Endothelial cell of umbilical vein (primary cell): ENCODE measurements around the gene CWC27.

Experiments used
- CTCF ChIP-seq, 2 donors: IDR thresholded peaks; 1 replicate in 1 of 2; 2 replicates in 1 of 2; pipeline ENCODE4 v1.5.1; 2011; ENCODE audit warnings: low read length in 2 of 2, mild to moderate bottlenecking in 2 of 2, moderate library complexity in 2 of 2, control low read depth in 1 of 2, inconsistent platforms in 1 of 2, low read depth in 1 of 2; ENCODE audit not compliant: insufficient read depth in 1 of 2; ENCODE audit errors: extremely low read depth in 1 of 2
- EZH2 ChIP-seq: IDR thresholded peaks from 2 replicates; pipeline ENCODE4 v1.6.1; 2012; ENCODE audit warnings: borderline replicate concordance, low read depth, mild to moderate bottlenecking, moderate library complexity, low read length, inconsistent platforms; ENCODE audit not compliant: severe bottlenecking
- POLR2A ChIP-seq: IDR thresholded peaks from 2 replicates; pipeline ENCODE4 v1.6.1; 2012; ENCODE audit warnings: low read depth, mild to moderate bottlenecking, control low read depth, low read length
- POLR2AphosphoS5 ChIP-seq: IDR thresholded peaks from 2 replicates; pipeline ENCODE4 v1.6.1; 2012; ENCODE audit warnings: low read depth, mild to moderate bottlenecking, control low read depth, low read length, moderate library complexity; ENCODE audit not compliant: insufficient read depth

DNA sequence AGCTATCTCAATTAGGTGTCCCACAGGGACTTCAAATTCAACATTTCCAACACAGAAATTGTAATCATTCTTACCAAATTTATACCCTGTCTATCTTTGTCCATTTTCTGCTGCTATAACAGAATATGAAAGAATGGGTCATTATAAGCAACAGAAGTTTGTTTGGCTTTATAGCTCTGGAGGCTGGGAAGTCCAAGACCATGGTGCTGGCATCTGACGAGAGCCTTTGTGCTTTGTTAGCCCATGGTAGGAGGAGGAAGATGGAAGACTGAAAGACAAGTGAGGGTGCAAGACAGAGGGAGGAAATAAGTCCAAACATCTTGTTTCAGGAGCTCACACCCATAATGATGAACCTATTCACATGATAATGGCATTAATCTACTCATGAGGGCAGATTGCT lies 72.2 kb downstream of the CWC27 start:
- TF ChIP-seq POLR2A: no peak
- TF ChIP-seq CTCF (IDR thresholded peaks at IDR 0.05; ENCODE audit: extremely low read depth in 1 of 2, insufficient read depth in 1 of 2, low read depth in 1 of 2, low read length in 2 of 2): no peak
- TF ChIP-seq POLR2AphosphoS5: no peak
- TF ChIP-seq EZH2: no peak
